ENCODE measurements around the gene PIGQ.

DNA sequence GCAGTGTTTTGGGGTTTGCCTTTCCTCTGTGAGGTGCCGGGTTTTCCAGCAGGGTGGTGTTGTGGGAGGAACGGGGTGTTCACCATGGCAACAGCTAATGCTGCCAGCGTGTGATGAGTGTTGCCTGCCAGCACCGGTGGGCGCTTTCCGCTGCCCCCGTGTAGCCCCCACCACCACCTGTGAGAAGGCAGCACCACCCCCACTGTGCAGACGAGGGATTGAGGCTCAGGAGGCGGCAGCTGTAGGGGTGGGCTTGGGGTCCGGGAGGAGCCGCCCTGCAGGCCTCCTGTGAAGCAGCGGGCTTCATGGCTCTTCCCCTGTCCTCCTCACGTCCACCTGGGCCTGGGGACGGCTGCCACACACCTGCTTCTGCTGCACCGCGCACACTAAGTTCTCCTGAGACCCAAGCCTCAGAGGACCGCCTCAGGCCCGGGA, 25.3 kb downstream of the PIGQ start:
- TF ChIP-seq, protein P1, sequence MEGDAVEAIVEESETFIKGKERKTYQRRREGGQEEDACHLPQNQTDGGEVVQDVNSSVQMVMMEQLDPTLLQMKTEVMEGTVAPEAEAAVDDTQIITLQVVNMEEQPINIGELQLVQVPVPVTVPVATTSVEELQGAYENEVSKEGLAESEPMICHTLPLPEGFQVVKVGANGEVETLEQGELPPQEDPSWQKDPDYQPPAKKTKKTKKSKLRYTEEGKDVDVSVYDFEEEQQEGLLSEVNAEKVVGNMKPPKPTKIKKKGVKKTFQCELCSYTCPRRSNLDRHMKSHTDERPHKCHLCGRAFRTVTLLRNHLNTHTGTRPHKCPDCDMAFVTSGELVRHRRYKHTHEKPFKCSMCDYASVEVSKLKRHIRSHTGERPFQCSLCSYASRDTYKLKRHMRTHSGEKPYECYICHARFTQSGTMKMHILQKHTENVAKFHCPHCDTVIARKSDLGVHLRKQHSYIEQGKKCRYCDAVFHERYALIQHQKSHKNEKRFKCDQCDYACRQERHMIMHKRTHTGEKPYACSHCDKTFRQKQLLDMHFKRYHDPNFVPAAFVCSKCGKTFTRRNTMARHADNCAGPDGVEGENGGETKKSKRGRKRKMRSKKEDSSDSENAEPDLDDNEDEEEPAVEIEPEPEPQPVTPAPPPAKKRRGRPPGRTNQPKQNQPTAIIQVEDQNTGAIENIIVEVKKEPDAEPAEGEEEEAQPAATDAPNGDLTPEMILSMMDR (conservative IDR thresholded peaks at IDR 0.05; ENCODE audit: low read depth, low read length) = no peak
- TF ChIP-seq, protein P2, sequence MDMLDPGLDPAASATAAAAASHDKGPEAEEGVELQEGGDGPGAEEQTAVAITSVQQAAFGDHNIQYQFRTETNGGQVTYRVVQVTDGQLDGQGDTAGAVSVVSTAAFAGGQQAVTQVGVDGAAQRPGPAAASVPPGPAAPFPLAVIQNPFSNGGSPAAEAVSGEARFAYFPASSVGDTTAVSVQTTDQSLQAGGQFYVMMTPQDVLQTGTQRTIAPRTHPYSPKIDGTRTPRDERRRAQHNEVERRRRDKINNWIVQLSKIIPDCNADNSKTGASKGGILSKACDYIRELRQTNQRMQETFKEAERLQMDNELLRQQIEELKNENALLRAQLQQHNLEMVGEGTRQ (IDR thresholded peaks at IDR 0.05; ENCODE audit: low read depth, low read length) = no peak

All from IMR-90 (cell line).